MM.1S (cell line): Measurements from ENCODE around the gene FERMT2.

Source experiments
- DNase-seq: peaks from one replicate; pipeline ENCODE4 v3.0.0-alpha.2; 2015
- H2AFZ ChIP-seq: fragments of 300-600 bp; sonication (generic); 2 replicates; pipeline ENCODE4 v1.6.0; 2016; ENCODE audit warnings: antibody characterized with exemption, low read length
- H3F3A ChIP-seq: fragments of 300-600 bp; sonication (generic); 2 replicates; pipeline ENCODE4 v1.6.1; 2016; ENCODE audit warnings: mild to moderate bottlenecking, antibody characterized with exemption, low read length, moderate library complexity, mixed read lengths; ENCODE audit not compliant: insufficient read depth
- H3K27ac ChIP-seq: fragments of 300-600 bp; sonication (generic); 2 replicates; pipeline ENCODE4 v1.5.1; 2016; ENCODE audit warnings: mild to moderate bottlenecking, low read length
- H3K27me3 ChIP-seq: fragments of 300-600 bp; sonication (generic); replicated peaks from 2 replicates; pipeline ENCODE4 v1.6.0; 2016; ENCODE audit warnings: low read length; ENCODE audit not compliant: insufficient read depth
- H3K36me3 ChIP-seq: fragments of 300-600 bp; sonication (generic); replicated peaks from 2 replicates; pipeline ENCODE4 v1.6.1; 2016; ENCODE audit warnings: mild to moderate bottlenecking, low read length, mixed read lengths; ENCODE audit not compliant: insufficient read depth
- H3K4me1 ChIP-seq: fragments of 300-600 bp; sonication (generic); 2 replicates; pipeline ENCODE4 v1.6.1; 2016; ENCODE audit warnings: low read length, mixed read lengths
- H3K4me2 ChIP-seq: fragments of 300-600 bp; sonication (generic); 2 replicates; pipeline ENCODE4 v1.6.0; 2016; ENCODE audit warnings: low read depth, low read length
- H3K4me3 ChIP-seq: fragments of 300-600 bp; sonication (generic); 2 replicates; pipeline ENCODE4 v1.5.1; 2016; ENCODE audit warnings: low read length, mixed read lengths
- H3K79me2 ChIP-seq: fragments of 300-600 bp; sonication (generic); 2 replicates; pipeline ENCODE4 v1.6.1; 2016; ENCODE audit warnings: mixed run types, low read length, mixed read lengths
- H3K9ac ChIP-seq: fragments of 300-600 bp; sonication (generic); 2 replicates; pipeline ENCODE4 v1.6.1; 2016; ENCODE audit warnings: low read length, mixed read lengths
- H3K9me2 ChIP-seq: fragments of 300-600 bp; sonication (generic); replicated peaks from 2 replicates; pipeline ENCODE4 v1.6.1; 2016; ENCODE audit warnings: mild to moderate bottlenecking, low read length, mixed read lengths; ENCODE audit not compliant: insufficient read depth
- H3K9me3 ChIP-seq: fragments of 300-600 bp; sonication (generic); replicated peaks from 2 replicates; pipeline ENCODE4 v1.6.1; 2016; ENCODE audit warnings: mild to moderate bottlenecking, low read length, mixed read lengths; ENCODE audit not compliant: insufficient read depth
- H4K20me1 ChIP-seq: fragments of 300-600 bp; sonication (generic); 2 replicates; pipeline ENCODE4 v1.6.1; 2016; ENCODE audit warnings: mild to moderate bottlenecking, low read length, moderate library complexity, mixed read lengths; ENCODE audit not compliant: insufficient read depth
- CTCF ChIP-seq: fragments of 300-600 bp; sonication (generic); IDR thresholded peaks from 2 replicates; pipeline ENCODE4 v1.5.1; 2016; ENCODE audit warnings: antibody characterized with exemption, low read length, mixed read lengths
- EZH2 ChIP-seq: fragments of 300-600 bp; sonication (generic); optimal IDR thresholded peaks from 2 replicates; pipeline ENCODE3; 2017; ENCODE audit warnings: low read depth, mild to moderate bottlenecking, antibody characterized with exemption, low read length, mixed read lengths
- EZH2phosphoT487 ChIP-seq: fragments of 300-600 bp; sonication (generic); IDR thresholded peaks from 2 replicates; pipeline ENCODE4 v1.6.1; 2018; ENCODE audit warnings: antibody characterized with exemption, low read length

The FERMT2 gene

GRCh38 chr14:52821805-52822250 is 129.0 kb downstream of the FERMT2 start:
- Histone ChIP-seq H2AFZ (no peak overlapping the region), H3K9me3 (no peaks in the 10 kb centered on the region), H3F3A (no peaks in the 10 kb centered on the region), H3K4me1 (no peaks in the 10 kb centered on the region), H3K4me3 (no peak overlapping the region), H3K27me3 (no peaks in the 10 kb centered on the region), H3K4me2 (no peak overlapping the region), H3K27ac (no peak overlapping the region), H3K36me3 (no peaks in the 10 kb centered on the region), H3K79me2 (no peaks in the 10 kb centered on the region), H3K9ac (no peak overlapping the region), H4K20me1 (no peaks in the 10 kb centered on the region), H3K9me2 (no peaks in the 10 kb centered on the region)
- no peak for TF ChIP-seq CTCF
- no peak for TF ChIP-seq EZH2phosphoT487
- no peak for TF ChIP-seq EZH2
- DNase-seq = no peak

DNA sequence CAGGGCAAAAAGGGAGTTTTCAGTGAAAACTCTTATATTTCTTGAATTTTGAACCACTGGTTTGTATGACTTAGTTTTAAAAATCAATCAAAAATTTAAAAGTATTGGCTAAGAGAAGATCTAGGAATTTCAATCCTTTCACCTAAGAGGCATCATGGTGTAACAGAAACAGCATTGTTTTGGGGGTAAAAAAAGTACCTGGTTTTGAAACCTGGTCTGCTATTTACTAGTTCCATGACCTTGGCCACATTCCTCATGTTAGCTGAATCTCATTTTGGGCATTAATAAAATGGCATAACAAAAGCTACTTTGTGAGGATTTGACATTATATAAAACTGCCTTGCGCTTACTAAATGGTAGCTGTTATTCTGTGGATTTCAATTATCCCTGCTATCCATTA is 142.7 kb downstream of the FERMT2 start:
- Histone ChIP-seq H3K36me3 (no peaks in the 10 kb centered on the region), H3K27ac (no peak overlapping the region), H3F3A (no peaks in the 10 kb centered on the region), H3K4me2 (no peak overlapping the region), H3K79me2 (no peaks in the 10 kb centered on the region), H3K9me2 (no peaks in the 10 kb centered on the region), H3K4me1 (no peaks in the 10 kb centered on the region), H2AFZ (no peak overlapping the region), H3K9ac (no peak overlapping the region), H3K4me3 (no peak overlapping the region), H3K27me3 (no peaks in the 10 kb centered on the region), H4K20me1 (no peaks in the 10 kb centered on the region), H3K9me3 (no peaks in the 10 kb centered on the region)
- TF ChIP-seq CTCF = no peak
- no peak for TF ChIP-seq EZH2phosphoT487
- no peak for TF ChIP-seq EZH2
- no peak for DNase-seq
